GM12878 (cell line): Measurements from ENCODE around the gene IL17F. TPM values are rescaled to one million over a fixed set of nuclear protein-coding genes. Genes with fewer than 3 reads are reported as not detected.

Experiments used
- ATAC-seq: fragments of 200-7000 bp; cut with Tn5 transposase; 3 replicates; pipeline ENCODE4 v1.9.1; 2020; ENCODE audit warnings: mild to moderate bottlenecking, moderate library complexity
- BruUV-seq: library from RNA; stranded (reverse); fragments of 400-500 nt; replicated peaks from 2 replicates; lab custom pipeline; 2021; lab: Mats Ljungman, UMichigan
- CTCF ChIA-PET: fragments of 300-600 bp; sonication (Branson Sonifier 250); formaldehyde crosslinking; extraction: SDS; loops from one replicate; lab custom pipeline; 2021; ENCODE audit warnings: inconsistent platforms; lab: Yijun Ruan, JAX
- POLR2A ChIA-PET: fragments of 350-600 bp; formaldehyde crosslinking; extraction: SDS; loops from one replicate; lab custom pipeline; 2021; ENCODE audit warnings: inconsistent platforms; lab: Charles Lee
- RAD21 ChIA-PET: fragments of 300-600 bp; sonication (Branson Sonifier 250); formaldehyde crosslinking; loops from one replicate; lab custom pipeline; 2023; ENCODE audit warnings: antibody characterized with exemption; ENCODE audit not compliant: unreplicated experiment; lab: Charles Lee
- SMC1A ChIA-PET: fragments of 300-600 bp; sonication (Branson Sonifier 250); formaldehyde crosslinking; loops from one replicate; lab custom pipeline; 2023; ENCODE audit not compliant: unreplicated experiment, uncharacterized antibody; lab: Charles Lee
- DNase-seq: peaks from one replicate; pipeline ENCODE4 v3.0.0-alpha.2; 2011; ENCODE audit warnings: low read depth, low spot score
- FAIRE-seq: peaks from 3 replicates; lab custom pipeline; 2011; peaks lifted over from hg19 to GRCh38; lab: Jason Lieb, UNC
- H2AFZ ChIP-seq: 2 replicates; pipeline ENCODE4 v1.6.0; 2011; ENCODE audit warnings: low read depth, low read length, control low read depth; ENCODE audit not compliant: control insufficient read depth
- H3K27ac ChIP-seq: 2 replicates; pipeline ENCODE4 v1.5.1; 2011; ENCODE audit warnings: control low read depth; ENCODE audit not compliant: control insufficient read depth, insufficient read depth
- H3K27me3 ChIP-seq, 2 experiments: replicated peaks in 1 of 2; 2 replicates each; pipeline versions ENCODE4 v1.6.0 to v1.6.1; 2011; ENCODE audit warnings: low read length in 1 of 2; ENCODE audit not compliant: control insufficient read depth in 2 of 2, insufficient read depth in 2 of 2
- H3K36me3 ChIP-seq, 2 experiments: 2 replicates each; pipeline ENCODE4 v1.5.1; 2011; ENCODE audit warnings: low read length in 1 of 2; ENCODE audit not compliant: control insufficient read depth in 2 of 2, insufficient read depth in 2 of 2
- H3K4me1 ChIP-seq: 2 replicates; pipeline ENCODE4 v1.6.1; 2011; ENCODE audit warnings: mild to moderate bottlenecking, low read length, moderate library complexity, mixed read lengths; ENCODE audit not compliant: control insufficient read depth, insufficient read depth
- H3K4me2 ChIP-seq: 2 replicates; pipeline ENCODE4 v1.6.0; 2011; ENCODE audit warnings: control low read depth; ENCODE audit not compliant: control insufficient read depth, insufficient read depth
- H3K4me3 ChIP-seq: fragments of 200-600 bp; sonication (generic); 2 replicates; pipeline ENCODE4 v1.5.1; 2016
- H3K79me2 ChIP-seq: 2 replicates; pipeline ENCODE4 v1.6.0; 2011; ENCODE audit warnings: low read length; ENCODE audit not compliant: control insufficient read depth, insufficient read depth
- H3K9ac ChIP-seq: 2 replicates; pipeline ENCODE4 v1.8.0; 2011; ENCODE audit warnings: low read length, control low read depth, mixed read lengths; ENCODE audit not compliant: control insufficient read depth, insufficient read depth
- H3K9me3 ChIP-seq: replicated peaks from 3 replicates; pipeline ENCODE4 v1.5.1; 2011; ENCODE audit warnings: mild to moderate bottlenecking, low read length; ENCODE audit not compliant: control insufficient read depth, insufficient read depth
- H4K20me1 ChIP-seq: 2 replicates; pipeline ENCODE4 v1.6.0; 2011; ENCODE audit not compliant: control insufficient read depth, insufficient read depth
- E2F8 ChIP-seq: fragments of 450-650 bp; IDR thresholded peaks from 2 replicates; pipeline ENCODE4 v1.6.1; 2018; ENCODE audit warnings: mild to moderate bottlenecking, low read depth, moderate library complexity; ENCODE audit not compliant: partially characterized antibody
- KLF5 ChIP-seq: fragments of 450-650 bp; IDR thresholded peaks from 2 replicates; pipeline ENCODE4 v1.6.1; 2014; ENCODE audit warnings: mild to moderate bottlenecking; ENCODE audit not compliant: partially characterized antibody
- MTA2 ChIP-seq: fragments of 450-650 bp; IDR thresholded peaks from 2 replicates; pipeline ENCODE4 v1.6.1; 2016; ENCODE audit warnings: low read depth, mild to moderate bottlenecking, moderate library complexity
- NFYA ChIP-seq: IDR thresholded peaks from 2 replicates; pipeline ENCODE4 v1.6.1; 2011; ENCODE audit warnings: low read depth, mild to moderate bottlenecking, low read length, improper control_type of control experiment, borderline replicate concordance
- RB1 ChIP-seq: fragments of 450-650 bp; formaldehyde crosslinking; IDR thresholded peaks from 2 replicates; pipeline ENCODE4 v1.6.1; 2017; ENCODE audit warnings: mild to moderate bottlenecking, borderline replicate concordance
- RUNX3 ChIP-seq: IDR thresholded peaks from 2 replicates; pipeline ENCODE4 v1.6.1; 2012; ENCODE audit warnings: low read length, inconsistent platforms
- TCF7 ChIP-seq: IDR thresholded peaks from 2 replicates; pipeline ENCODE4 v1.6.1; 2014; ENCODE audit warnings: antibody characterized with exemption, borderline replicate concordance
- USF1 ChIP-seq: IDR thresholded peaks from 2 replicates; pipeline ENCODE4 v1.6.1; 2011; ENCODE audit warnings: borderline replicate concordance, low read depth, mild to moderate bottlenecking, moderate library complexity, mixed read lengths, low read length; ENCODE audit not compliant: insufficient read depth; ENCODE audit errors: extremely low read length
- YBX1 ChIP-seq: fragments of 450-650 bp; IDR thresholded peaks from 2 replicates; pipeline ENCODE4 v1.6.1; 2016; ENCODE audit warnings: antibody characterized with exemption
- ZNF622 ChIP-seq: fragments of 450-650 bp; IDR thresholded peaks from 2 replicates; pipeline ENCODE4 v1.6.1; 2017; ENCODE audit warnings: mild to moderate bottlenecking, inconsistent platforms
- WGBS: methylation state at CpG from one replicate; pipeline ENCODE4 v1.1.6; 2016; ENCODE audit warnings: low lambda C conversion rate; ENCODE audit not compliant: insufficient replicate concordance, insufficient coverage; ENCODE audit errors: missing lambda C conversion rate; 5-methylcytosine and 5-hydroxymethylcytosine counted together
- in situ Hi-C: fragments of 300-500 bp; cut with MboI; formaldehyde crosslinking; loops from 9 replicates; pipeline ENCODE4 v1.14.3; 2018; ENCODE audit warnings: mixed read lengths
- intact Hi-C: fragments of 100-400 bp; cut with micrococcal nuclease; formaldehyde crosslinking; loops from one replicate; pipeline ENCODE4 v1.14.2; 2022; ENCODE audit not compliant: unreplicated experiment
- polyA plus RNA-seq, 11 experiments: library from polyadenylated mRNA; depleted of rRNA in 4 of 11; unstranded in 6 of 11; stranded (reverse) in 5 of 11; fragments of >200 nt; fragmentation: Nextera tagmentation in 4 of 11; fragmentation: Illumina TruSeq in 1 of 11; extraction: Ambion mirVana in 4 of 11; extraction: Trizol in 1 of 11; gene quantifications; 1 replicate in 1 of 11; 2 replicates in 10 of 11; pipeline versions ENCODE4 v1.2.1 to v1.2.3, GENCODE V29; 2011 to 2016; ENCODE audit warnings: inconsistent platforms in 2 of 11, missing spikeins in 2 of 11, low read depth in 1 of 11
- total RNA-seq, 4 experiments: library from RNA; depleted of rRNA in 3 of 4; stranded (reverse); fragments of >200 nt in 3 of 4; fragmentation: Illumina TruSeq in 1 of 4; extraction: Trizol in 1 of 4; gene quantifications; 2 replicates each; pipeline versions ENCODE4 v1.2.1 to v1.2.3, GENCODE V29; 2013 to 2021
- TF ChIP-seq, protein P1 (sequence below): fragments of 450-650 bp; IDR thresholded peaks from 2 replicates; pipeline ENCODE4 v1.6.1; 2014; ENCODE audit warnings: mild to moderate bottlenecking

Gene IL17F
- total and polyA plus RNA-seq, 10 of the 15 experiments (the other 5 are each of a cell fraction or from before 2014, with no cell fraction given): 0.20 TPM; not detected in 9

DNA sequence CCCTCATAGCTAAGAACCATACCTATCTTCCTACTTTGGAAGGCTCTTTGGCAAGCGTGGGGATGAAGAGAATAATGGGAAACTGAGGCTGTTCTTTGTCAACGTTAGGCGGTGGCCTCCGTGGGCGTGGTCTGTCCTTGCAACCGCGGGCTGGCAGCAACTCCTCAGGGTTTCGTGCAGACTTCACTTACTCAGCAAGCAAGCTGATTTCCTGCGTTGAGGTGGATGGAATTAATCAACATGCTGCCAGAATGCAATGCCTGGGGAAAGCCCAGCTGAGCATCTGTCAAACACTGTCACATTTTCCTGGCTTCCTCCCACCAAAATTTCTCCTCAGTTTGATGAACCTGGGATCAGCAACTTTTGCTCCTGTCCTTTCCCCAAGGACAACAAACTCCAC is 9.2 kb upstream of the IL17F start:
- intact Hi-C loops: no loop called here
- Histone ChIP-seq H2AFZ (no peak overlapping the region), H4K20me1 (no peaks in the 10 kb centered on the region), H3K9ac (no peak overlapping the region), H3K27ac (no peak overlapping the region), H3K4me3 (no peak overlapping the region), H3K27me3 (no peaks in the 10 kb centered on the region; a peak in 2 of 4 replicates), H3K9me3 (no peaks in the 10 kb centered on the region; the same call in 2 of the 3 replicates), H3K36me3 (no peaks in the 10 kb centered on the region), H3K4me2 (no peak overlapping the region; the same call in 1 of the 2 replicates), H3K4me1 (peaks cover 12% of the 10 kb centered on the region)
- ChIA-PET CTCF (interaction anchor here (0.6 to 2.6 kb wide), 4 partner anchors 10 to 855 kb away, joined by 3 to 9 read pairs (median 3); no protein-coding TSS in a partner anchor), SMC1A (interaction anchor here (1.1 to 1.3 kb wide), 2 partner anchors 11 to 19 kb away, joined by 3 read pairs; no protein-coding TSS in a partner anchor), POLR2A (interaction anchor here (0.6 kb wide), 1 partner anchor 143 kb away, joined by 3 read pairs; no protein-coding TSS in a partner anchor), RAD21 (no interaction called here)
- WGBS: 16% methylated on average over 9 of the region's 9 CpGs
- FAIRE-seq (no peak), ATAC-seq (no peak), DNase-seq (no peak)
- no TSS peak for BruUV-seq
- in situ Hi-C loops: no loop called here
- TF ChIP-seq ZNF622 (no peak), RB1 (no peak), E2F8 (no peak), NFYA (no peak), RUNX3 (no peak), YBX1 (no peak), TCF7 (no peak), MTA2 (no peak), KLF5 (no peak), USF1 (no peak)
- TF ChIP-seq, protein P1, sequence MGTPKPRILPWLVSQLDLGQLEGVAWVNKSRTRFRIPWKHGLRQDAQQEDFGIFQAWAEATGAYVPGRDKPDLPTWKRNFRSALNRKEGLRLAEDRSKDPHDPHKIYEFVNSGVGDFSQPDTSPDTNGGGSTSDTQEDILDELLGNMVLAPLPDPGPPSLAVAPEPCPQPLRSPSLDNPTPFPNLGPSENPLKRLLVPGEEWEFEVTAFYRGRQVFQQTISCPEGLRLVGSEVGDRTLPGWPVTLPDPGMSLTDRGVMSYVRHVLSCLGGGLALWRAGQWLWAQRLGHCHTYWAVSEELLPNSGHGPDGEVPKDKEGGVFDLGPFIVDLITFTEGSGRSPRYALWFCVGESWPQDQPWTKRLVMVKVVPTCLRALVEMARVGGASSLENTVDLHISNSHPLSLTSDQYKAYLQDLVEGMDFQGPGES: no peak
- TF ChIP-seq, all 136 proteins: peak for 0
- H3K79me2 ChIP-seq: no peaks in the 10 kb centered on the region
